IPS-15b (cell line): ENCODE data around the gene SEPTIN5.
"Not testable (repeated sequence)": the region's sequence is repeated elsewhere in the genome, so short reads cannot be mapped to it uniquely, and the experiment has no call there.

Experiments used
- H3K27me3 ChIP-seq: one replicate; pipeline ENCODE4 v1.6.1; 2013; ENCODE audit warnings: low read length; ENCODE audit not compliant: control insufficient read depth, insufficient read depth
- H3K36me3 ChIP-seq: one replicate; pipeline ENCODE4 v1.6.1; 2013; ENCODE audit warnings: low read length; ENCODE audit not compliant: control insufficient read depth, insufficient read depth
- H3K4me1 ChIP-seq: one replicate; pipeline ENCODE4 v1.6.1; 2013; ENCODE audit warnings: mild to moderate bottlenecking, low read length; ENCODE audit not compliant: control insufficient read depth, insufficient read depth
- H3K4me3 ChIP-seq: one replicate; pipeline ENCODE4 v1.5.1; 2013; ENCODE audit warnings: low read depth, low read length
- H3K9ac ChIP-seq: one replicate; pipeline ENCODE4 v1.6.1; 2013; ENCODE audit warnings: low read depth, mild to moderate bottlenecking, low read length
- H3K9me3 ChIP-seq: one replicate; pipeline ENCODE4 v1.6.1; 2013; ENCODE audit warnings: mild to moderate bottlenecking, low read length; ENCODE audit not compliant: control insufficient read depth, insufficient read depth

SEPTIN5 gene

GRCh38 chr22:19719488-19720021, 5.3 kb downstream of the SEPTIN5 start:
- Histone ChIP-seq H3K27me3 (peaks cover 86% of the 10 kb centered on the region), H3K9ac (no peak overlapping the region), H3K4me3 (peak overlapping the region; percentile 32), H3K36me3 (no peaks in the 10 kb centered on the region), H3K4me1 (peaks cover 6% of the 10 kb centered on the region), H3K9me3 (no peaks in the 10 kb centered on the region)

DNA sequence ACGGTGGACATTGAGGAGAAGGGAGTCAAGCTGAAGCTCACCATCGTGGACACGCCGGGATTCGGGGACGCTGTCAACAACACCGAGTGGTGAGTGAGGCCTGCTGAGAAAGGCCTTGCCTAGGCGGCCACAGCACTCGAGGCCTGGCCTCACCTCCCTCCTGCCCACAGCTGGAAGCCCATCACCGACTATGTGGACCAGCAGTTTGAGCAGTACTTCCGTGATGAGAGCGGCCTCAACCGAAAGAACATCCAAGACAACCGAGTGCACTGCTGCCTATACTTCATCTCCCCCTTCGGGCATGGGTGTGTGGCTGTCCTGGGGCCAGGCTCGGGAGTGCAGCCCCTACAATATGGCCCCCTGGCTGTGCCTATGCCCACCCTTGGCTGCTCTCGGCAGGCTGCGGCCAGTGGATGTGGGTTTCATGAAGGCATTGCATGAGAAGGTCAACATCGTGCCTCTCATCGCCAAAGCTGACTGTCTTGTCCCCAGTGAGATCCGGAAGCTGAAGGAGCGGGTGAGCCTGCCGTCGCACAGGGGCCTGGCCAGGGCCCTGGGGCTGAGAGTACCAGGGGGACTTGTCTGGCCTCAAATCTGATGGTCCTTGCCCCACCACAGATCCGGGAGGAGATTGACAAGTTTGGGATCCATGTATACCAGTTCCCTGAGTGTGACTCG, 6.0 kb downstream of the SEPTIN5 start:
- Histone ChIP-seq H3K36me3 (no peaks in the 10 kb centered on the region), H3K27me3 (peaks cover 88% of the 10 kb centered on the region), H3K4me3 (no peak overlapping the region), H3K9ac (no peak overlapping the region), H3K4me1 (peaks cover 6% of the 10 kb centered on the region), H3K9me3 (no peaks in the 10 kb centered on the region)

- no peaks in the 10 kb centered on the region for H3K36me3 ChIP-seq
- no peak overlapping the region for H3K9ac ChIP-seq
- peaks cover 6% of the 10 kb centered on the region for H3K4me1 ChIP-seq
- peak overlapping the region; percentile 40 for H3K4me3 ChIP-seq
- H3K9me3 ChIP-seq = no peaks in the 10 kb centered on the region
- peaks cover 86% of the 10 kb centered on the region for H3K27me3 ChIP-seq
These were observed 6.7 kb downstream of the SEPTIN5 start for GRCh38 chr22:19720999-19721329.

- Histone ChIP-seq H3K9ac (no peak overlapping the region), H3K27me3 (peaks cover 83% of the 10 kb centered on the region), H3K9me3 (no peaks in the 10 kb centered on the region), H3K4me1 (peaks cover 6% of the 10 kb centered on the region), H3K4me3 (peak overlapping the region; percentile 40), H3K36me3 (no peaks in the 10 kb centered on the region)
These were observed 7.3 kb downstream of the SEPTIN5 start for GRCh38 chr22:19721330-19722177.

GRCh38 chr22:19722178-19722981, 8.1 kb downstream of the SEPTIN5 start:
- H3K27me3 ChIP-seq = peaks cover 83% of the 10 kb centered on the region
- peak overlapping the region; percentile 40 for H3K4me3 ChIP-seq
- no peak overlapping the region for H3K9ac ChIP-seq
- H3K9me3 ChIP-seq = no peaks in the 10 kb centered on the region
- peaks cover 6% of the 10 kb centered on the region for H3K4me1 ChIP-seq
- no peaks in the 10 kb centered on the region for H3K36me3 ChIP-seq

DNA sequence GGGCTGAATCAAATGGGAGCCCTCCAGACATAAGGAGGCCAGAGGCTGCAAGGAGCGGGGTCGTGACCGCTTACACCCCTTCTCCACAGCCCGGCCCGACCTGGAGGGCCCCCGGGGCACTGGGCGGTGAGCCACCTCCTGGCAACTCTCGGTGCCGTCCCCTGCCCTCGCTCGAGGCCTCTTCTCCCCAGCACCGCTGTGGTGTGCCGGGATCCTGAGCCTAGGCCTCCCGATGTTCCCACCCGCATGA, 8.6 kb downstream of the SEPTIN5 start:
- H3K27me3 ChIP-seq = peaks cover 83% of the 10 kb centered on the region
- H3K4me1 ChIP-seq = peaks cover 4% of the 10 kb centered on the region
- no peaks in the 10 kb centered on the region for H3K36me3 ChIP-seq
- peak overlapping the region; percentile 40 for H3K4me3 ChIP-seq
- no peak overlapping the region for H3K9ac ChIP-seq
- no peaks in the 10 kb centered on the region for H3K9me3 ChIP-seq

- H3K27me3 ChIP-seq = peaks cover 87% of the 10 kb centered on the region
- no peaks in the 10 kb centered on the region for H3K36me3 ChIP-seq
- peak within 1 kb of the TSS; percentile 40 for H3K4me3 ChIP-seq
- H3K9ac ChIP-seq = no peak within 1 kb of the TSS
- peaks cover 4% of the 10 kb centered on the region for H3K4me1 ChIP-seq
- H3K9me3 ChIP-seq = no peaks in the 10 kb centered on the region
These were observed 9.1 kb downstream of the SEPTIN5 start, which contains the start of gene GP1BB for GRCh38 chr22:19723232-19723982. GP1BB (plus strand) TSS chr22:19723539; CDS start chr22:19723570, 31 bp downstream.

GRCh38 chr22:19723983-19724827, 9.9 kb downstream of the SEPTIN5 start:
- H3K4me3 ChIP-seq = peak overlapping the region; percentile 40
- no peaks in the 10 kb centered on the region for H3K36me3 ChIP-seq
- H3K9ac ChIP-seq = no peak overlapping the region
- no peaks in the 10 kb centered on the region for H3K9me3 ChIP-seq
- H3K4me1 ChIP-seq = peaks cover 4% of the 10 kb centered on the region
- H3K27me3 ChIP-seq = peaks cover 80% of the 10 kb centered on the region

GRCh38 chr22:19724927-19725661, 10.8 kb downstream of the SEPTIN5 start:
- no peak overlapping the region for H3K9ac ChIP-seq
- peaks cover 75% of the 10 kb centered on the region for H3K27me3 ChIP-seq
- H3K4me1 ChIP-seq = peaks cover 4% of the 10 kb centered on the region
- no peaks in the 10 kb centered on the region for H3K9me3 ChIP-seq
- no peaks in the 10 kb centered on the region for H3K36me3 ChIP-seq
- H3K4me3 ChIP-seq = peak overlapping the region; percentile 23

GRCh38 chr22:19726064-19726788, 11.9 kb downstream of the SEPTIN5 start:
- H3K4me1 ChIP-seq, H3K9ac ChIP-seq, H3K9me3 ChIP-seq, H3K36me3 ChIP-seq, H3K4me3 ChIP-seq: not testable (repeated sequence)
- peaks cover 64% of the 10 kb centered on the region for H3K27me3 ChIP-seq
